ENCODE results near the gene C19orf53.
"Not testable (repeated sequence)": the region's sequence is repeated elsewhere in the genome, so short reads cannot be mapped to it uniquely, and the experiment has no call there.

GRCh38 chr19:13779794-13780193, 5.5 kb downstream of the C19orf53 start:
- TF ChIP-seq CTCF (IDR thresholded peaks at IDR 0.05; ENCODE audit: borderline replicate concordance, extremely low read depth, low read length, poor library complexity, severe bottlenecking); EZH2 (IDR thresholded peaks at IDR 0.05; ENCODE audit: borderline replicate concordance, low read depth, low read length, severe bottlenecking): not testable (repeated sequence)

Measured in DND-41 (cell line).